ENCODE results near the gene SETD6.

DNA sequence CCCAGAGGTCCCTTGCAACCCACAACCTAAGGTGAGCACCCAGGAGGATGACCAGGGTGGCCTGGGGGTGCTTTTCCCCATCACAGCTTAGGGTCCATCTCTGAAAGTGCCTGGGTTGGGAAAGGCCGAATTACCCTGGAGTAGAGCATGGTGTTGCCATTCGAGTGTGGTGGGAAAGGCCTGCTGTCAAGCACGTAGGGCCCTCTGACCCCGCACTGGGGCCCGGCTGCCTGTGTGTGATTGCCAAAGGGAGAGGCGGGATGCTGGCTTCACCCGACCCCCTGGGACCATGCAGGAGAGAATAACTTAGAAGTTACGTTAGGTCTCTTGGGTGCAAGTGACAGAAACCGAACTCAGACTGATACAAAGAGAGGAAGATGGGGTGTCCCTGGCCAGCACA, 43.1 kb upstream of the SETD6 start:
- TF ChIP-seq ZNF560 (tag by site-specific recombination; IDR thresholded peaks at IDR 0.05; ENCODE audit: borderline replicate concordance) (no peak), BCL11A (tag by site-specific recombination; IDR thresholded peaks at IDR 0.05; ENCODE audit: low read depth) (no peak), REST (tag by site-specific recombination; IDR thresholded peaks at IDR 0.05) (no peak), ZNF10 (tag by site-specific recombination; IDR thresholded peaks at IDR 0.05) (no peak), HOXA7 (CRISPR knock-in tag; IDR thresholded peaks at IDR 0.05; ENCODE audit: borderline replicate concordance) (no peak), PRDM10 (tag by site-specific recombination; IDR thresholded peaks at IDR 0.05) (no peak)
- TF ChIP-seq, protein P1, sequence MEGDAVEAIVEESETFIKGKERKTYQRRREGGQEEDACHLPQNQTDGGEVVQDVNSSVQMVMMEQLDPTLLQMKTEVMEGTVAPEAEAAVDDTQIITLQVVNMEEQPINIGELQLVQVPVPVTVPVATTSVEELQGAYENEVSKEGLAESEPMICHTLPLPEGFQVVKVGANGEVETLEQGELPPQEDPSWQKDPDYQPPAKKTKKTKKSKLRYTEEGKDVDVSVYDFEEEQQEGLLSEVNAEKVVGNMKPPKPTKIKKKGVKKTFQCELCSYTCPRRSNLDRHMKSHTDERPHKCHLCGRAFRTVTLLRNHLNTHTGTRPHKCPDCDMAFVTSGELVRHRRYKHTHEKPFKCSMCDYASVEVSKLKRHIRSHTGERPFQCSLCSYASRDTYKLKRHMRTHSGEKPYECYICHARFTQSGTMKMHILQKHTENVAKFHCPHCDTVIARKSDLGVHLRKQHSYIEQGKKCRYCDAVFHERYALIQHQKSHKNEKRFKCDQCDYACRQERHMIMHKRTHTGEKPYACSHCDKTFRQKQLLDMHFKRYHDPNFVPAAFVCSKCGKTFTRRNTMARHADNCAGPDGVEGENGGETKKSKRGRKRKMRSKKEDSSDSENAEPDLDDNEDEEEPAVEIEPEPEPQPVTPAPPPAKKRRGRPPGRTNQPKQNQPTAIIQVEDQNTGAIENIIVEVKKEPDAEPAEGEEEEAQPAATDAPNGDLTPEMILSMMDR (tag by site-specific recombination; IDR thresholded peaks at IDR 0.05) = no peak
- TF ChIP-seq, protein P2, sequence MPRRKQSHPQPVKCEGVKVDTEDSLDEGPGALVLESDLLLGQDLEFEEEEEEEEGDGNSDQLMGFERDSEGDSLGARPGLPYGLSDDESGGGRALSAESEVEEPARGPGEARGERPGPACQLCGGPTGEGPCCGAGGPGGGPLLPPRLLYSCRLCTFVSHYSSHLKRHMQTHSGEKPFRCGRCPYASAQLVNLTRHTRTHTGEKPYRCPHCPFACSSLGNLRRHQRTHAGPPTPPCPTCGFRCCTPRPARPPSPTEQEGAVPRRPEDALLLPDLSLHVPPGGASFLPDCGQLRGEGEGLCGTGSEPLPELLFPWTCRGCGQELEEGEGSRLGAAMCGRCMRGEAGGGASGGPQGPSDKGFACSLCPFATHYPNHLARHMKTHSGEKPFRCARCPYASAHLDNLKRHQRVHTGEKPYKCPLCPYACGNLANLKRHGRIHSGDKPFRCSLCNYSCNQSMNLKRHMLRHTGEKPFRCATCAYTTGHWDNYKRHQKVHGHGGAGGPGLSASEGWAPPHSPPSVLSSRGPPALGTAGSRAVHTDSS (tag by site-specific recombination; IDR thresholded peaks at IDR 0.05) = no peak
